Neutrophil (primary cell): ENCODE results near the gene RAB37.

Experiments
- H3K27ac ChIP-seq: fragments of 200-600 bp; sonication (generic); 2 replicates; pipeline ENCODE4 v1.5.1; 2016; ENCODE audit warnings: mild to moderate bottlenecking, moderate library complexity
- H3K27me3 ChIP-seq: fragments of 200-600 bp; sonication (generic); 2 replicates; pipeline ENCODE4 v1.6.0; 2016; ENCODE audit warnings: mild to moderate bottlenecking
- H3K36me3 ChIP-seq: fragments of 200-600 bp; sonication (generic); 2 replicates; pipeline ENCODE4 v1.5.1; 2017
- H3K4me1 ChIP-seq, 2 experiments: fragments of 200-600 bp in 1 of 2; sonication (generic) in 1 of 2; 1 replicate in 1 of 2; 2 replicates in 1 of 2; pipeline versions ENCODE4 v1.5.1 to v1.6.1; 2013 to 2016; ENCODE audit warnings: low read depth in 1 of 2, low read length in 1 of 2, mild to moderate bottlenecking in 1 of 2, moderate library complexity in 1 of 2; ENCODE audit not compliant: control insufficient read depth in 1 of 2, insufficient read depth in 1 of 2
- H3K4me3 ChIP-seq, 2 experiments: fragments of 200-600 bp in 1 of 2; sonication (generic) in 1 of 2; 1 replicate in 1 of 2; 2 replicates in 1 of 2; pipeline ENCODE4 v1.5.1; 2013 to 2016; ENCODE audit warnings: low read depth in 1 of 2, low read length in 1 of 2, mild to moderate bottlenecking in 1 of 2, moderate library complexity in 1 of 2
- H3K9me3 ChIP-seq: fragments of 200-600 bp; sonication (generic); 2 replicates; pipeline ENCODE4 v1.5.1; 2016
- TF ChIP-seq, protein P1 (sequence below): fragments of 200-600 bp; sonication (generic); IDR thresholded peaks from 2 replicates; pipeline ENCODE4 v1.5.1; 2016; ENCODE audit warnings: antibody characterized with exemption

RAB37 gene

DNA sequence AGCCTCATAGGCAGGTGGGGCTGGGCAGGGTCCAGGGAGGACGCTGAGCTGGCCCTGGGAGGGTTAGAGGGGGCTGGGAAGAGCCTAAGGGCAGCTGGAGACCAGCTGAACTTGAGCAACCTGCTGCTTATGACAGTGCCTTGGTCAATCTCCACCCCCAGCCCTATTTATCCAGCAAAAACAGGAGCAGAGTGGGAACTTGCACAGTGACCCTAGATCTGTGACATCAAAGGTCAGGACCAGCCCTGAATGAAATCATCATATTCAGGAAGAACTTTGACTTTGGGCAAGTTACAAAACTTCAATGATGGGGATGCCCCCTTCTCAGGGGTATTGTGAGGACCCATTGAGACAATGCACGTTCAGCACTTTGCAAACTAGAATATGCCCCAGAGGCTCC lies 33.7 kb upstream of the RAB37 start:
- H3K27ac ChIP-seq, result no peak overlapping the region
- H3K9me3 ChIP-seq, result no peaks in the 10 kb centered on the region
- no peak overlapping the region for H3K4me3 ChIP-seq
- H3K36me3 ChIP-seq, result peaks cover 64% of the 10 kb centered on the region
- H3K4me1 ChIP-seq, result no peaks in the 10 kb centered on the region
- TF ChIP-seq, protein P1, sequence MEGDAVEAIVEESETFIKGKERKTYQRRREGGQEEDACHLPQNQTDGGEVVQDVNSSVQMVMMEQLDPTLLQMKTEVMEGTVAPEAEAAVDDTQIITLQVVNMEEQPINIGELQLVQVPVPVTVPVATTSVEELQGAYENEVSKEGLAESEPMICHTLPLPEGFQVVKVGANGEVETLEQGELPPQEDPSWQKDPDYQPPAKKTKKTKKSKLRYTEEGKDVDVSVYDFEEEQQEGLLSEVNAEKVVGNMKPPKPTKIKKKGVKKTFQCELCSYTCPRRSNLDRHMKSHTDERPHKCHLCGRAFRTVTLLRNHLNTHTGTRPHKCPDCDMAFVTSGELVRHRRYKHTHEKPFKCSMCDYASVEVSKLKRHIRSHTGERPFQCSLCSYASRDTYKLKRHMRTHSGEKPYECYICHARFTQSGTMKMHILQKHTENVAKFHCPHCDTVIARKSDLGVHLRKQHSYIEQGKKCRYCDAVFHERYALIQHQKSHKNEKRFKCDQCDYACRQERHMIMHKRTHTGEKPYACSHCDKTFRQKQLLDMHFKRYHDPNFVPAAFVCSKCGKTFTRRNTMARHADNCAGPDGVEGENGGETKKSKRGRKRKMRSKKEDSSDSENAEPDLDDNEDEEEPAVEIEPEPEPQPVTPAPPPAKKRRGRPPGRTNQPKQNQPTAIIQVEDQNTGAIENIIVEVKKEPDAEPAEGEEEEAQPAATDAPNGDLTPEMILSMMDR, result no peak
- H3K27me3 ChIP-seq, result no peaks in the 10 kb centered on the region

DNA sequence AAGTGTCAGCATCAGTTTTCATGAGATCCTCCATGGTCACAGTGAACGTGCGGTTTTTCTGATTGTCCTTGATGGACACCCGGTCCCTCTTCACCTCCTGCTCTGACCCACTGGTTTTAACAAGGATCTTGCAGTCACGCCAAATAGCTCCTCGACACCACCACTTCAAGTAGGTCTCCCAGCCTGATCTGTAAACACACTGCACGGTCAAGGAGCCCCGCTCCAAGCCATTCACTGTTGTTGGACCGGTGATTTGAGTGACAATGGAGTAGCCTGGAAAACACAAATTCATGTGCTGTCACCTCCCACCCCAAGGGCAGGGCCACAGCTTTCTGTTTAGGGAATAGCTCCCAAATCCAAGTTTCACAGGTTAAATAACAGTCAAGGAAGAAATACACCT lies 32.5 kb upstream of the RAB37 start:
- Histone ChIP-seq H3K9me3 (no peaks in the 10 kb centered on the region), H3K36me3 (peaks cover 54% of the 10 kb centered on the region), H3K4me3 (no peak overlapping the region), H3K27ac (no peak overlapping the region), H3K27me3 (no peaks in the 10 kb centered on the region), H3K4me1 (peaks cover 0 to 2% of the 10 kb centered on the region in 2 experiments)
- TF ChIP-seq, protein P1, result no peak

DNA sequence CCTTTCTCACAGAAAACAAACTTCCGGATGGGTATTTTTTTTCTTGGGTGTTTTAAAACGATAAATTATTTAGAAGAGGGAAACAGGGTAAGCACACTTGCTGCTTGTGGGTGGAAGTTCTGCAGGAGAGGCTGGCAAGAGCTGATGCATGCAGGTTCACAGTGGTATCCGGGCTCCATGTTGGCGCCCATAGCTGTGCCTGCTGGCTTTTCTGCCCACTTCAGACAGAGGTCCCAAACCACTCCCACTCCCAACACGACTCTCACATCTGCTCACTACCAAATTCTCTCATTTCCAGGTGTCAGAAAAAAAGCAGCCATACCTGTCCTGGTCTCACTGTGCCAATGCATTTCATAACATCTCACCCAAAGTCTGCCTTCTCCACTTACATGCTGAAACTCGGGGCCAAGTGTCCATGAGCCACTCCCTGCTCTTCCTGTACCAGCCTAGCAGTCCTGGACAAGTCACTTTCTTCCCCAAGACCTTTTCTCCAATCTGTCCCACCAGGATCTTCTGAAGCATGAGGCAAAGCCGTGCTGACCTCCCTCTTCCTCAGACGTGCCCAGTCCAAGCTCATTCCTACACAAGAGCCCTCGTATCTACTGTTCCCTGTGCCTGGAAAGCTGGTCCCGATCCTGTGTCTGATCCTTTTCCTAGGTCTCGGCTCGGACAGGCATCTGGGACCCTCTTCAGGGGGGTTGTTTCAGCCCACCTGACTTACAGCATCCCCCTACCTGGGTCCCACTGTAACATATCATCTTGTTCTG lies 25.8 kb upstream of the RAB37 start:
- H3K36me3 ChIP-seq, result no peaks in the 10 kb centered on the region
- TF ChIP-seq, protein P1, result no peak
- H3K27ac ChIP-seq, result peak overlapping the region; percentile 91
- no peaks in the 10 kb centered on the region for H3K27me3 ChIP-seq
- H3K9me3 ChIP-seq, result no peaks in the 10 kb centered on the region
- H3K4me1 ChIP-seq, result peaks cover 36 to 47% of the 10 kb centered on the region in 2 experiments
- H3K4me3 ChIP-seq, result peak overlapping the region; percentile 74 to 96

DNA sequence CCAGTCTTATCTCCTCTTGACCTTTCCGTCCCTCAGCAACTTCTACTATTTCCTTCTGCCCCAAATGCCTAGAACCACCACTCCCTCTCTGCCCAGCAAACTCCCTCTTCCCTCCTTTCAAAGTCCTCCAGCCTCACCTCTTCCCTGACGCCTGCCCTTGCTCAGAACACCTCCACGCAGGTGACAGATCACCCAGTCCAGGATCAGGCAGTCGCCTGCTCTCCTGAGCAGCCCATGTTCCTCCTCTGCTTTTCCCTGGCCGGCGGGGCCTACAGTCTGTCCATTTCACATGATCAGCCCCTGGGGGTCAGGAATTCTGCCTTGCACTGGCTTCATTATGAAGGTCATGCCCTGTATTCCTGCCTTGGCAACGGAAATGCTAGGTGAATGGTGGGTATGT lies 24.8 kb upstream of the RAB37 start:
- Histone ChIP-seq H3K9me3 (no peaks in the 10 kb centered on the region), H3K27me3 (no peaks in the 10 kb centered on the region), H3K27ac (peak overlapping the region; percentile 91), H3K4me3 (peak overlapping the region; percentile 74 to 96), H3K4me1 (peaks cover 36 to 47% of the 10 kb centered on the region in 2 experiments), H3K36me3 (no peaks in the 10 kb centered on the region)
- TF ChIP-seq, protein P1, result no peak

DNA sequence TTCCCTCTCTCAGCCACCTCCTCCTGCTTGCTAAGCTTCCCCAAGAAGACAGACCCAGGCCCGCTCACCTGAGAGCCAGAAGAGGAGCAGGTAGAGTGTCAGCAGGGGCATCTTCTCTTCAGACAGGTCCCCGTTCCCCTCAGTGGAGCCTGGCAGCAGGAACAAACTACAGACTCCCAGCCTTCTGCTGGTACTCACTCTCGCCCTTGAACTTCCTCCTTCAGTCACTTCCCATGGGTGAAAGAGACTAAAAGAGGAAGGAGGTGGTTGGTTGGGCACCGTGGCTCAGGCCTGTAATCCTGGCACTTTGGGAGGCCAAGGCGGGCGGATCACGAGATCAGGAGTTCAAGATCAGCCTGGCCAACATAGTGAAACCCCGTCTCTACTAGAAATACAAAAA lies 24.3 kb upstream of the RAB37 start, which contains the start of gene CD300LF:
Gene CD300LF (minus strand): TSS at position 168 of the 400 bp plus-strand sequence. CDS start 57 bp downstream, at position 111.
- Histone ChIP-seq H3K4me1 (peaks cover 36 to 47% of the 10 kb centered on the region in 2 experiments), H3K4me3 (peak within 1 kb of the TSS; percentile 74 to 96), H3K27me3 (no peaks in the 10 kb centered on the region), H3K27ac (peak within 1 kb of the TSS; percentile 91), H3K36me3 (no peaks in the 10 kb centered on the region), H3K9me3 (no peaks in the 10 kb centered on the region)
- TF ChIP-seq, protein P1, result no peak
